Measurements from ENCODE around the gene MRPL37. TPM values are rescaled to one million over a fixed set of nuclear protein-coding genes. Genes with fewer than 3 reads are reported as not detected.

Gene MRPL37
- total RNA-seq, 2 donors from 2014 or later, result 63.1 to 75.9 TPM

- H3K9me3 ChIP-seq, result no peaks in the 10 kb centered on the region
- peaks cover 0 to 9% of the 10 kb centered on the region in 2 donors for H3K4me1 ChIP-seq
- no peak for TF ChIP-seq CTCF (IDR thresholded peaks at IDR 0.05)
- H3K36me3 ChIP-seq, result peaks cover 4% of the 10 kb centered on the region
- no peak overlapping the region for H3K27ac ChIP-seq
- no peak overlapping the region for H3K4me3 ChIP-seq
- H3K27me3 ChIP-seq, result no peaks in the 10 kb centered on the region
- no peak for DNase-seq (ENCODE audit: low spot score)
Observed at GRCh38 chr1:54256522-54257345, 56.8 kb downstream of the MRPL37 start.

GRCh38 chr1:54257346-54257620 is 57.3 kb downstream of the MRPL37 start:
- H3K9me3 ChIP-seq, result no peaks in the 10 kb centered on the region
- no peaks in the 10 kb centered on the region for H3K27me3 ChIP-seq
- no peak for DNase-seq (ENCODE audit: low spot score)
- no peaks in the 10 kb centered on the region for H3K36me3 ChIP-seq
- H3K27ac ChIP-seq, result no peak overlapping the region
- H3K4me1 ChIP-seq, result peaks cover 0 to 9% of the 10 kb centered on the region in 2 donors
- H3K4me3 ChIP-seq, result no peak overlapping the region
- TF ChIP-seq CTCF (IDR thresholded peaks at IDR 0.05), result no peak

GRCh38 chr1:54257876-54258275 is 57.9 kb downstream of the MRPL37 start:
- TF ChIP-seq CTCF (IDR thresholded peaks at IDR 0.05), result no peak
- no peak overlapping the region for H3K4me3 ChIP-seq
- H3K27ac ChIP-seq, result no peak overlapping the region
- no peak for DNase-seq (ENCODE audit: low spot score)
- no peaks in the 10 kb centered on the region for H3K9me3 ChIP-seq
- no peaks in the 10 kb centered on the region for H3K27me3 ChIP-seq
- H3K4me1 ChIP-seq, result peaks cover 0 to 9% of the 10 kb centered on the region in 2 donors
- H3K36me3 ChIP-seq, result no peaks in the 10 kb centered on the region

- no peaks in the 10 kb centered on the region for H3K9me3 ChIP-seq
- no peak overlapping the region for H3K27ac ChIP-seq
- H3K27me3 ChIP-seq, result no peaks in the 10 kb centered on the region
- TF ChIP-seq CTCF (IDR thresholded peaks at IDR 0.05), result no peak
- H3K36me3 ChIP-seq, result no peaks in the 10 kb centered on the region
- no peak overlapping the region for H3K4me3 ChIP-seq
- DNase-seq (ENCODE audit: low spot score), result no peak
- H3K4me1 ChIP-seq, result no peaks in the 10 kb centered on the region
Observed at GRCh38 chr1:54259546-54260140, 59.7 kb downstream of the MRPL37 start.

- DNase-seq (ENCODE audit: low spot score), result no peak
- TF ChIP-seq CTCF (IDR thresholded peaks at IDR 0.05), result no peak
- no peaks in the 10 kb centered on the region for H3K4me1 ChIP-seq
Observed at GRCh38 chr1:54260810-54261209, 60.8 kb downstream of the MRPL37 start.

More at GRCh38 chr1:54260810-54261209, 60.8 kb downstream of the MRPL37 start:
- Histone ChIP-seq H3K4me3 (no peak overlapping the region), H3K27me3 (no peaks in the 10 kb centered on the region), H3K36me3 (no peaks in the 10 kb centered on the region), H3K9me3 (no peaks in the 10 kb centered on the region), H3K27ac (no peak overlapping the region)

All from right atrium auricular region (tissue), 2 donors.